OCI-LY7 (cell line): ENCODE measurements around the gene FAIM2. TPM values are rescaled to one million over a fixed set of nuclear protein-coding genes. Genes with fewer than 3 reads are reported as not detected.

Experiments used
- BruUV-seq: library from RNA; stranded (reverse); fragments of 400-500 nt; replicated peaks from 2 replicates; lab custom pipeline; 2021; lab: Mats Ljungman, UMichigan
- CTCF ChIA-PET: fragments of 300-600 bp; sonication (Branson Sonifier 250); formaldehyde crosslinking; loops from one replicate; lab custom pipeline; 2022; ENCODE audit warnings: antibody characterized with exemption; ENCODE audit not compliant: unreplicated experiment; lab: Charles Lee
- POLR2A ChIA-PET: fragments of 300-600 bp; sonication (Branson Sonifier 250); formaldehyde crosslinking; loops from one replicate; lab custom pipeline; 2022; ENCODE audit warnings: antibody characterized with exemption; lab: Charles Lee
- DNase-seq: peaks from one replicate; pipeline ENCODE4 v3.0.0-alpha.2; 2015; ENCODE audit warnings: low spot score
- H2AFZ ChIP-seq: fragments of 200-600 bp; sonication (generic), shearing (Covaris generic); 2 replicates; pipeline ENCODE4 v1.6.1; 2014; ENCODE audit warnings: mild to moderate bottlenecking, antibody characterized with exemption, low read length, moderate library complexity
- H3K27ac ChIP-seq: fragments of 200-600 bp; sonication (generic); 2 replicates; pipeline ENCODE4 v1.5.1; 2014; ENCODE audit warnings: mixed run types, low read depth, mild to moderate bottlenecking, moderate library complexity, low read length, inconsistent platforms; ENCODE audit not compliant: poor library complexity, severe bottlenecking
- H3K36me3 ChIP-seq: fragments of 200-600 bp; sonication (generic); 2 replicates; pipeline ENCODE4 v1.6.1; 2014; ENCODE audit warnings: mild to moderate bottlenecking, antibody characterized with exemption, low read length, moderate library complexity, mixed read lengths; ENCODE audit not compliant: insufficient read depth
- H3K4me1 ChIP-seq: fragments of 200-600 bp; sonication (generic); 2 replicates; pipeline ENCODE4 v1.5.1; 2014; ENCODE audit warnings: mild to moderate bottlenecking, low read length; ENCODE audit not compliant: insufficient read depth, poor library complexity, severe bottlenecking
- H3K4me2 ChIP-seq: fragments of 200-600 bp; sonication (generic); 2 replicates; pipeline ENCODE4 v1.6.1; 2014; ENCODE audit warnings: mild to moderate bottlenecking, low read length
- H3K4me3 ChIP-seq: fragments of 200-600 bp; sonication (generic); 2 replicates; pipeline ENCODE4 v1.5.1; 2014; ENCODE audit warnings: mild to moderate bottlenecking, low read depth, low read length; ENCODE audit not compliant: poor library complexity, severe bottlenecking
- H3K79me2 ChIP-seq: fragments of 200-600 bp; sonication (generic); 2 replicates; pipeline ENCODE4 v1.6.1; 2016; ENCODE audit warnings: low read depth, mild to moderate bottlenecking, low read length, moderate library complexity, mixed read lengths; ENCODE audit not compliant: insufficient read depth
- H3K9me2 ChIP-seq: fragments of 200-600 bp; sonication (generic); 2 replicates; pipeline ENCODE4 v1.6.1; 2016; ENCODE audit warnings: mild to moderate bottlenecking, low read length, mixed read lengths; ENCODE audit not compliant: insufficient read depth
- H3K9me3 ChIP-seq: fragments of 200-600 bp; sonication (generic); 2 replicates; pipeline ENCODE4 v1.6.1; 2014; ENCODE audit warnings: mild to moderate bottlenecking, mixed run types, low read length, mixed read lengths
- H4K20me1 ChIP-seq: fragments of 200-600 bp; sonication (generic); 2 replicates; pipeline ENCODE4 v1.6.1; 2014; ENCODE audit warnings: mild to moderate bottlenecking, antibody characterized with exemption, low read length, moderate library complexity, mixed read lengths; ENCODE audit not compliant: insufficient read depth
- EZH2phosphoT487 ChIP-seq: fragments of 200-600 bp; sonication (generic); IDR thresholded peaks from 2 replicates; pipeline ENCODE4 v1.6.1; 2018; ENCODE audit warnings: low read depth, borderline replicate concordance, mild to moderate bottlenecking, mixed run types, antibody characterized with exemption, low read length, moderate library complexity, mixed read lengths
- intact Hi-C: fragments of 100-400 bp; cut with micrococcal nuclease; formaldehyde crosslinking; loops from one replicate; pipeline ENCODE4 v1.10.0; 2022; ENCODE audit not compliant: unreplicated experiment
- total RNA-seq, 2 experiments: library from RNA; depleted of rRNA in 1 of 2; stranded (reverse); fragments of >200 nt in 1 of 2; shearing (Covaris generic) in 1 of 2; gene quantifications; 2 replicates each; pipeline ENCODE4 v1.2.3, GENCODE V29; 2014 to 2022
- TF ChIP-seq, protein P1 (sequence below): fragments of 200-600 bp; sonication (generic); conservative IDR thresholded peaks from 2 replicates; pipeline ENCODE4 v1.5.1; 2014; ENCODE audit warnings: mild to moderate bottlenecking, antibody characterized with exemption, low read length, moderate library complexity, mixed read lengths

Gene FAIM2
- total RNA-seq, 2 experiments from 2014 or later, result 0.10 TPM; not detected in 1

- DNase-seq, result no peak
- H3K79me2 ChIP-seq, result no peaks in the 10 kb centered on the region
- H3K9me3 ChIP-seq, result peaks cover 11% of the 10 kb centered on the region; the same call in 1 of the 2 replicates
- no peaks in the 10 kb centered on the region for H4K20me1 ChIP-seq
- no peak overlapping the region for H3K4me2 ChIP-seq
- POLR2A ChIA-PET, result no interaction called here
- CTCF ChIA-PET, result no interaction called here
- intact Hi-C loops, result no loop called here
- H3K36me3 ChIP-seq, result no peaks in the 10 kb centered on the region
- no peaks in the 10 kb centered on the region for H3K9me2 ChIP-seq
- TF ChIP-seq EZH2phosphoT487, result no peak
- TF ChIP-seq, protein P1, sequence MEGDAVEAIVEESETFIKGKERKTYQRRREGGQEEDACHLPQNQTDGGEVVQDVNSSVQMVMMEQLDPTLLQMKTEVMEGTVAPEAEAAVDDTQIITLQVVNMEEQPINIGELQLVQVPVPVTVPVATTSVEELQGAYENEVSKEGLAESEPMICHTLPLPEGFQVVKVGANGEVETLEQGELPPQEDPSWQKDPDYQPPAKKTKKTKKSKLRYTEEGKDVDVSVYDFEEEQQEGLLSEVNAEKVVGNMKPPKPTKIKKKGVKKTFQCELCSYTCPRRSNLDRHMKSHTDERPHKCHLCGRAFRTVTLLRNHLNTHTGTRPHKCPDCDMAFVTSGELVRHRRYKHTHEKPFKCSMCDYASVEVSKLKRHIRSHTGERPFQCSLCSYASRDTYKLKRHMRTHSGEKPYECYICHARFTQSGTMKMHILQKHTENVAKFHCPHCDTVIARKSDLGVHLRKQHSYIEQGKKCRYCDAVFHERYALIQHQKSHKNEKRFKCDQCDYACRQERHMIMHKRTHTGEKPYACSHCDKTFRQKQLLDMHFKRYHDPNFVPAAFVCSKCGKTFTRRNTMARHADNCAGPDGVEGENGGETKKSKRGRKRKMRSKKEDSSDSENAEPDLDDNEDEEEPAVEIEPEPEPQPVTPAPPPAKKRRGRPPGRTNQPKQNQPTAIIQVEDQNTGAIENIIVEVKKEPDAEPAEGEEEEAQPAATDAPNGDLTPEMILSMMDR, result no peak
- no peak overlapping the region for H3K27ac ChIP-seq
- H2AFZ ChIP-seq, result no peak overlapping the region
- H3K4me3 ChIP-seq, result no peak overlapping the region
- BruUV-seq, result no TSS peak
- H3K4me1 ChIP-seq, result no peaks in the 10 kb centered on the region
Measured at GRCh38 chr12:49877066-49877465, 26.6 kb downstream of the FAIM2 start.

DNA sequence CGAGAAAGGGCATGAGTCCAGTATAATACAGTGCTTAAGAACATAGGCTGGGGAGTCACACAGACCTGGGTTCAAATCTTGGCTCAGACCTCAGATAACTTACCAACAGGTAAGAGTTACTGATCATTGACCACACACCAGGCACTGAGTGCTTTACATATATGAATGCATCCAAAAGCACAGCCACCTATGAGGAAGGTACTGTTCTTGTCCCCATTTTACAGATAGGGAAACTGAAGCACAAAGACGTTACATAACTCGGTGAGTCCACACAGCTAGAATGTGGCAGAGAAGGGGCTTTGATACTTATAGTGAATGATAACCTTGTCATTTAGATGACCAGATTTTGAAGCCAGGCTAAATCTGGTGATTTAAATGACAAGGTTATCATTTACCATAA is 27.6 kb downstream of the FAIM2 start:
- POLR2A ChIA-PET, result no interaction called here
- TF ChIP-seq, protein P1, result no peak
- no peak for TF ChIP-seq EZH2phosphoT487

DNA sequence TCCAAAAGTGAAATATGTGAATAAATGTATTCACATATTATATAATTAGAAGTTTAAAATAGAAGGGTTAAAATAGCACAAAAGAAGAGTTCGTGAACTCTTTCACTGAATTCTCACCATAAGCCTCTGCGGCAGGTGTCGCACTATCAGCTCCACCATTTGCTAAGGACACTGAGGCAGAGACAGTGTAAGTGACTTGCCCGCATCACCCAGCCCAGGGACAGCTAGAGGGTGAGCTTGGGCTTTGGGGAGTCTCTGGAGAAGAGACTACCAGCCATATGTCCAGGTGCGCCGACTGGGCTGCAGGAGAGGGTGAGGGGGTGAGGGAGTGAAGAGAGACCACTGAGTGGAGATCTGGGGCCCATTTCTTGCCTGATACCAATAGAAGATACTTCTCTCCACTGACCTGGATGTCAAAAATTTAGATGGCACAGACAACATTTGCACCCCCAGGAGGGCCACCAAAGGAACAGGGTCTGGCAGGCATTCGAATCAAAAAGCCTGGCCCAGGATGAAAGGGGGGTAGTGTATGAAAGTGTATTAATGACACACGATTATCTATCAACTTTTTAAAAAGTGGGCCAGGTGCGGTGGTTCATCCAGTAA is 28.5 kb downstream of the FAIM2 start:
- H3K4me1 ChIP-seq, result no peaks in the 10 kb centered on the region
- peaks cover 8% of the 10 kb centered on the region; the same call in 1 of the 2 replicates for H3K9me3 ChIP-seq
- no peak for DNase-seq
- H3K9me2 ChIP-seq, result no peaks in the 10 kb centered on the region
- POLR2A ChIA-PET, result no interaction called here
- BruUV-seq, result no TSS peak
- intact Hi-C loops, result no loop called here
- no peak overlapping the region for H3K4me3 ChIP-seq
- H3K79me2 ChIP-seq, result no peaks in the 10 kb centered on the region
- TF ChIP-seq, protein P1, result no peak
- no peak for TF ChIP-seq EZH2phosphoT487
- H3K27ac ChIP-seq, result no peak overlapping the region
- CTCF ChIA-PET, result no interaction called here
- no peak overlapping the region for H2AFZ ChIP-seq
- no peak overlapping the region for H3K4me2 ChIP-seq
- no peaks in the 10 kb centered on the region for H4K20me1 ChIP-seq
- H3K36me3 ChIP-seq, result no peaks in the 10 kb centered on the region

More for the DNA sequence above, 27.6 kb downstream of the FAIM2 start:
- CTCF ChIA-PET, result no interaction called here
- intact Hi-C loops, result no loop called here
- H3K4me2 ChIP-seq, result no peak overlapping the region
- no peaks in the 10 kb centered on the region for H3K4me1 ChIP-seq
- peaks cover 11% of the 10 kb centered on the region; the same call in 1 of the 2 replicates for H3K9me3 ChIP-seq
- no peaks in the 10 kb centered on the region for H3K9me2 ChIP-seq
- no TSS peak for BruUV-seq
- no peaks in the 10 kb centered on the region for H3K36me3 ChIP-seq
- no peak overlapping the region for H2AFZ ChIP-seq
- no peak overlapping the region for H3K4me3 ChIP-seq
- H3K79me2 ChIP-seq, result no peaks in the 10 kb centered on the region
- no peak for DNase-seq
- no peaks in the 10 kb centered on the region for H4K20me1 ChIP-seq
- no peak overlapping the region for H3K27ac ChIP-seq
